ENCODE data around the gene WHAMM. TPM values are rescaled to one million over a fixed set of nuclear protein-coding genes. Genes with fewer than 3 reads are reported as not detected.

The WHAMM gene
- total RNA-seq, 1 experiment from 2014 or later = 6.9 TPM

GRCh38 chr15:82793737-82794136 lies 15.7 kb upstream of the WHAMM start:
- CTCF ChIA-PET = no interaction called here
- H3K4me3 ChIP-seq = no peak overlapping the region
- H4K20me1 ChIP-seq (ENCODE audit: insufficient read depth) = no peaks in the 10 kb centered on the region
- H3K79me2 ChIP-seq (ENCODE audit: low read depth) = no peaks in the 10 kb centered on the region
- TF ChIP-seq EZH2 (IDR thresholded peaks at IDR 0.05; ENCODE audit: low read depth) (no peak), CTCF (conservative IDR thresholded peaks at IDR 0.05) (no peak)
- no peaks in the 10 kb centered on the region; the same call in 1 of the 2 replicates for H3K9me2 ChIP-seq (ENCODE audit: insufficient read depth)
- H3F3A ChIP-seq (ENCODE audit: insufficient read depth, low read depth) = no peaks in the 10 kb centered on the region
- no peaks in the 10 kb centered on the region for H3K4me1 ChIP-seq (replicated peaks; ENCODE audit: insufficient read depth)
- no peak for DNase-seq
- H3K4me2 ChIP-seq = no peak overlapping the region
- POLR2A ChIA-PET (ENCODE audit: unreplicated experiment) = no interaction called here
- H3K27ac ChIP-seq = no peak overlapping the region
- intact Hi-C loops (cut with micrococcal nuclease; ENCODE audit: unreplicated experiment) = no loop called here
- no TSS peak for BruUV-seq (replicated peaks)
- H2AFZ ChIP-seq = no peak overlapping the region
- H3K36me3 ChIP-seq (ENCODE audit: low read depth) = no peaks in the 10 kb centered on the region
- H3K9me3 ChIP-seq (ENCODE audit: insufficient read depth, low read depth) = no peaks in the 10 kb centered on the region
- H3K27me3 ChIP-seq (ENCODE audit: insufficient read depth, low read depth) = no peaks in the 10 kb centered on the region

GRCh38 chr15:82798104-82798503 lies 11.3 kb upstream of the WHAMM start:
- CTCF ChIA-PET = no interaction called here

GRCh38 chr15:82798531-82799166 lies 10.8 kb upstream of the WHAMM start:
- Histone ChIP-seq H3K79me2 (ENCODE audit: low read depth) (no peaks in the 10 kb centered on the region), H3K9me3 (ENCODE audit: insufficient read depth, low read depth) (no peaks in the 10 kb centered on the region), H3K36me3 (ENCODE audit: low read depth) (no peaks in the 10 kb centered on the region), H3K9me2 (ENCODE audit: insufficient read depth) (no peaks in the 10 kb centered on the region), H4K20me1 (ENCODE audit: insufficient read depth) (no peaks in the 10 kb centered on the region), H3K4me3 (no peak overlapping the region), H3K27me3 (ENCODE audit: insufficient read depth, low read depth) (peaks cover 11% of the 10 kb centered on the region; the same call in 1 of the 2 replicates), H3F3A (ENCODE audit: insufficient read depth, low read depth) (no peaks in the 10 kb centered on the region), H3K27ac (no peak overlapping the region), H3K4me2 (no peak overlapping the region), H2AFZ (no peak overlapping the region), H3K4me1 (replicated peaks; ENCODE audit: insufficient read depth) (no peaks in the 10 kb centered on the region)
- POLR2A ChIA-PET (ENCODE audit: unreplicated experiment) = no interaction called here
- no peak for DNase-seq
- no peak for TF ChIP-seq CTCF (conservative IDR thresholded peaks at IDR 0.05)
- TF ChIP-seq EZH2 (IDR thresholded peaks at IDR 0.05; ENCODE audit: low read depth) = no peak
- BruUV-seq (replicated peaks) = no TSS peak
- intact Hi-C loops (cut with micrococcal nuclease; ENCODE audit: unreplicated experiment) = no loop called here
- CTCF ChIA-PET = no interaction called here

More at GRCh38 chr15:82798104-82798503, 11.3 kb upstream of the WHAMM start:
- intact Hi-C loops (cut with micrococcal nuclease; ENCODE audit: unreplicated experiment) = no loop called here
- H3K79me2 ChIP-seq (ENCODE audit: low read depth) = no peaks in the 10 kb centered on the region
- no peak overlapping the region for H3K27ac ChIP-seq
- no peak overlapping the region for H3K4me2 ChIP-seq
- H3K9me3 ChIP-seq (ENCODE audit: insufficient read depth, low read depth) = no peaks in the 10 kb centered on the region
- TF ChIP-seq EZH2 (IDR thresholded peaks at IDR 0.05; ENCODE audit: low read depth) = no peak
- no peak for TF ChIP-seq CTCF (conservative IDR thresholded peaks at IDR 0.05)
- H3K27me3 ChIP-seq (ENCODE audit: insufficient read depth, low read depth) = peaks cover 11% of the 10 kb centered on the region; the same call in 1 of the 2 replicates
- H3K9me2 ChIP-seq (ENCODE audit: insufficient read depth) = no peaks in the 10 kb centered on the region; the same call in 1 of the 2 replicates
- DNase-seq = no peak
- no peaks in the 10 kb centered on the region for H3K4me1 ChIP-seq (replicated peaks; ENCODE audit: insufficient read depth)
- no peak overlapping the region for H3K4me3 ChIP-seq
- no peak overlapping the region for H2AFZ ChIP-seq
- H3K36me3 ChIP-seq (ENCODE audit: low read depth) = no peaks in the 10 kb centered on the region
- POLR2A ChIA-PET (ENCODE audit: unreplicated experiment) = no interaction called here
- no peaks in the 10 kb centered on the region for H4K20me1 ChIP-seq (ENCODE audit: insufficient read depth)
- H3F3A ChIP-seq (ENCODE audit: insufficient read depth, low read depth) = no peaks in the 10 kb centered on the region
- no TSS peak for BruUV-seq (replicated peaks)

All from PC-9 (cell line).